NT2/D1 (cell line): ENCODE results near the gene TRIM39.

Experiments
- DNase-seq: peaks from one replicate; pipeline ENCODE4 v3.0.0-alpha.2; 2011; ENCODE audit warnings: low read depth, low spot score
- H3K27me3 ChIP-seq: 2 replicates; pipeline ENCODE4 v1.6.0; 2011; ENCODE audit warnings: mild to moderate bottlenecking; ENCODE audit not compliant: insufficient read length, insufficient read depth
- H3K36me3 ChIP-seq: 2 replicates; pipeline ENCODE4 v1.6.1; 2011; ENCODE audit warnings: mild to moderate bottlenecking, low read length, mixed read lengths; ENCODE audit not compliant: insufficient read depth, insufficient read length
- H3K4me1 ChIP-seq: 2 replicates; pipeline ENCODE4 v1.5.1; 2011; ENCODE audit not compliant: insufficient read depth, insufficient read length
- H3K4me3 ChIP-seq: 2 replicates; pipeline ENCODE4 v1.5.1; 2011; ENCODE audit warnings: low read depth; ENCODE audit not compliant: insufficient read length
- H3K9ac ChIP-seq: 2 replicates; pipeline ENCODE4 v1.6.0; 2011; ENCODE audit warnings: low read depth; ENCODE audit not compliant: insufficient read length
- H3K9me3 ChIP-seq: 2 replicates; pipeline ENCODE4 v1.5.1; 2011; ENCODE audit warnings: mild to moderate bottlenecking, low read length; ENCODE audit not compliant: insufficient read depth
- SUZ12 ChIP-seq: IDR thresholded peaks from 2 replicates; pipeline ENCODE4 v1.6.1; 2011; ENCODE audit not compliant: insufficient read length, insufficient read depth; ENCODE audit errors: extremely low read depth
- YY1 ChIP-seq: IDR thresholded peaks from 2 replicates; pipeline ENCODE4 v1.6.1; 2011; ENCODE audit not compliant: insufficient read length, insufficient read depth
- ZNF274 ChIP-seq: IDR thresholded peaks from 2 replicates; pipeline ENCODE4 v1.6.1; 2011; ENCODE audit warnings: mild to moderate bottlenecking, low read depth, low read length

The TRIM39 gene

DNA sequence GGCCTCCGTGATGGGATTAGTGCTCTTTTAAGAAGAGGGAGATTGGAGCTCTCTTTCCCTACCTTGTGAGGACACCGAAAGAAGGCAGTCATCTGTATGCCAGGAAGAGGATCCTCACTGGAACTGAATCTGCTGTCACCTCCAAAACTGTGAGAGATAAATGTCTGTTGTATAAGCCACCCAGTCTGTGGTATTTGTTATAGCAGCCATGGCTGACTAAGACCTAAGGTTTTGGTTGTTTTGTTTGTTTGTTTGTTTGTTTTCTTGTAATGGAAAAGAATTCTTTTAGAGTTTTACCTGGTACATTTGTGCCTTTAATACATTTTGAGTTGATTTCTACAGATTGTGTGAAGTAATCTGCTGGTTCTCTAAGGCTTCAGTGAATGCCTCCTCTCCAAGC, 25.8 kb downstream of the TRIM39 start:
- DNase-seq, result no peak
- Histone ChIP-seq H3K4me3 (no peak overlapping the region), H3K36me3 (no peaks in the 10 kb centered on the region), H3K4me1 (no peaks in the 10 kb centered on the region), H3K27me3 (no peaks in the 10 kb centered on the region), H3K9me3 (no peaks in the 10 kb centered on the region), H3K9ac (no peak overlapping the region)
- TF ChIP-seq ZNF274 (no peak), SUZ12 (no peak), YY1 (no peak)

DNA sequence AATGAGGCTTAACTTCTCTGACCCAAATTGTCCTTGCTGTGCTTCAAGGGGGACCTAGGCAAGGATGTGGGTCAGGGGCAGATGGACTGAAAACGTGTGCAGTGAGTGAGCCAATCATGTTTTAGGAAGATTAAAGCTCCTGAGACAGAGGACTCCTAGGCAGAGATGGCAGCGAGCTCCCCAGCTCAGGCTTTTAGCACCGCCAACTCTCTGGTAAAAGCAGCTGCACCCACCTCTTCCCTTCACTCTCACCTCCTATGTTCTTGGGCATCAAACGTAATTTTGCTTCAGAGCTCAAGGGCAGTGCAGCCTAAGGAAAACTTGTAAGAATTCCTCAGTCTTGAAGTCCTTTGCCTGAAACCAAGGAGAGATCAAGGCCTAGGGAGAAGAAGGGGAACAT, 28.6 kb downstream of the TRIM39 start:
- DNase-seq, result peak; percentile 18
- TF ChIP-seq YY1, result no peak
- no peak for TF ChIP-seq ZNF274
- no peak for TF ChIP-seq SUZ12
- Histone ChIP-seq H3K4me3 (no peak overlapping the region), H3K4me1 (no peaks in the 10 kb centered on the region), H3K36me3 (no peaks in the 10 kb centered on the region), H3K27me3 (peaks cover 20% of the 10 kb centered on the region), H3K9me3 (no peaks in the 10 kb centered on the region), H3K9ac (no peak overlapping the region)

- H3K9ac ChIP-seq, result no peak overlapping the region
- no peaks in the 10 kb centered on the region for H3K36me3 ChIP-seq
- H3K9me3 ChIP-seq, result no peaks in the 10 kb centered on the region
- DNase-seq, result no peak
- peaks cover 23% of the 10 kb centered on the region for H3K27me3 ChIP-seq
- no peak overlapping the region for H3K4me3 ChIP-seq
- H3K4me1 ChIP-seq, result no peaks in the 10 kb centered on the region
- TF ChIP-seq YY1 (no peak), SUZ12 (no peak), ZNF274 (no peak)
Measured at GRCh38 chr6:30356536-30356935, 29.8 kb downstream of the TRIM39 start.

- DNase-seq, result peak; percentile 72
- Histone ChIP-seq H3K4me3 (peak overlapping the region; percentile 67), H3K9ac (peak overlapping the region; percentile 77), H3K27me3 (peaks cover 23% of the 10 kb centered on the region), H3K9me3 (no peaks in the 10 kb centered on the region), H3K36me3 (no peaks in the 10 kb centered on the region), H3K4me1 (no peaks in the 10 kb centered on the region)
- no peak for TF ChIP-seq YY1
- TF ChIP-seq SUZ12, result no peak
- TF ChIP-seq ZNF274, result no peak
Measured at GRCh38 chr6:30357678-30358540, 31.2 kb downstream of the TRIM39 start.

DNA sequence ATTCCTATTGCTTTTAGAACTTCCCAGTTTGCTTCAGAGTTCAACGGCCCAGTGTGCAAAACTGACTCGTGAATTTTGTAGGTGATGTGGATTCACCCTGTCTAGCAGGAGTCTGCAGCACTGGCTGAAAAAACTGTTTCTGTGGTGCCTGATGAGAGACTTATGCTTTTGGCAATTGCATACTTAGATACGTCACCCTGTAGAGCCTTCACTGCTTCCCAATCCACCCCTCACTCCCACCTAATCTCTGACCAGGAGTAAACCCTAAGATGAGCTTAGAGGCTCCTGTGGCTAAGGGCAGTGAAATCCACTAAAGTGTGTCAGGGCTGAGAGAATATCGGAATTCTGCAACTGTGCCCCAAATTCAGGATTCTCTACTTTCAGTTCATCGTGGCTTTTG, 32.5 kb downstream of the TRIM39 start:
- DNase-seq, result no peak
- peaks cover 23% of the 10 kb centered on the region for H3K27me3 ChIP-seq
- no peaks in the 10 kb centered on the region for H3K9me3 ChIP-seq
- no peaks in the 10 kb centered on the region for H3K36me3 ChIP-seq
- no peak overlapping the region for H3K4me3 ChIP-seq
- TF ChIP-seq YY1 (no peak), SUZ12 (no peak), ZNF274 (no peak)
- H3K9ac ChIP-seq, result no peak overlapping the region
- H3K4me1 ChIP-seq, result no peaks in the 10 kb centered on the region

DNA sequence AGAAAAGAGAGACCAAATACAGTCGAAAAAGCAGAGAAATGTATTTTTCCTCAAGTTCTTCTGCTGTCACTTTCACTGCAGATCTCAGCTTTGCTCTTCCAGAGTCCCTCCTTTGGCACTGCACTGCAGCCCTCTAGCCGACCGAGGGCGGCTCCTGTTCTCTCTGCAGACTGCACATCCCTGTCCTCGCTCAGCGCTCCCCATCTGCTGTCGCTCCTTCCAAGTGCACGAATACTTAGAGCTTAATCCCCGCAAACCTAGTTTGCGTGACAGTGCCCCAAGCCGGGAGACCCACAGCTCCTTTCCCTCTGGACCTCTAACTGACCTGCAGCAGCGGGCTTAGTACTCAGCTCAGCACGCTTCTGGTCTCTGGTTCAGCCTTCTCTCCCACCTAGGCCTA, 33.4 kb downstream of the TRIM39 start:
- Histone ChIP-seq H3K4me3 (no peak overlapping the region), H3K36me3 (no peaks in the 10 kb centered on the region), H3K4me1 (no peaks in the 10 kb centered on the region), H3K27me3 (peaks cover 23% of the 10 kb centered on the region), H3K9me3 (no peaks in the 10 kb centered on the region), H3K9ac (no peak overlapping the region)
- TF ChIP-seq SUZ12, result no peak
- TF ChIP-seq ZNF274, result no peak
- no peak for TF ChIP-seq YY1
- DNase-seq, result no peak

GRCh38 chr6:30361661-30362060, 34.9 kb downstream of the TRIM39 start:
- DNase-seq, result no peak
- Histone ChIP-seq H3K9me3 (no peaks in the 10 kb centered on the region), H3K4me3 (no peak overlapping the region), H3K4me1 (no peaks in the 10 kb centered on the region), H3K27me3 (peaks cover 23% of the 10 kb centered on the region), H3K9ac (no peak overlapping the region), H3K36me3 (no peaks in the 10 kb centered on the region)
- TF ChIP-seq YY1, result no peak
- TF ChIP-seq ZNF274, result no peak
- TF ChIP-seq SUZ12, result no peak
